NCI-H2029 treated with DMSO at 0.1 percent for 48 hours (cell line): ENCODE data around the gene GOLGA6B.
A peak's percentile ranks its signal among the peaks of the same experiment; 100 is the strongest.
"Not testable (repeated sequence)": the region's sequence is repeated elsewhere in the genome, so short reads cannot be mapped to it uniquely, and the experiment has no call there.

Experiments used
- DNase-seq: peaks from one replicate; lab custom pipeline; 2025; lab: John Stamatoyannopoulos, UW

The GOLGA6B gene, protein sequence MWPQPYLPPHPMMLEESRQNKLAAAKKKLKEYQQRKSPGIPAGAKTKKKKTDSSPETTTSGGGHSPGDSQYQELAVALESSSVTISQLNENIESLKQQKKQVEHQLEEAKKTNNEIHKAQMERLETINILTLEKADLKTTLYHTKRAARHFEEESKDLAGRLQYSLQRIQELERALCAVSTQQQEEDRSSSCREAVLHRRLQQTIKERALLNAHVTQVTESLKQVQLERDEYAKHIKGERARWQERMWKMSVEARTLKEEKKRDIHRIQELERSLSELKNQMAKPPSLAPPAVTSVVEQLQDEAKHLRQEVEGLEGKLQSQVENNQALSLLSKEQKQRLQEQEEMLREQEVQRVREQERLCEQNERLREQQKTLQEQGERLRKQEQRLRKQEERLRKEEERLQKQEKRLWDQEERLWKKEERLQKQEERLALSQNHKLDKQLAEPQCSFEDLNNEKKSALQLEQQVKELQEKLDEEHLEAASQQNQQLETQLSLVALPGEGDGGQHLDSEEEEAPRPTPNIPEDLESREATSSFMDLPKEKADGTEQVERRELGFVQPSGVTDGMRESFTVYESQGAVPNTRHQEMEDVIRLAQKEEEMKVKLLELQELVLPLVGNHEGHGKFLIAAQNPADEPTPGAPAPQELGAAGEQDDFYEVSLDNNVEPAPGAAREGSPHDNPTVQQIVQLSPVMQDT

GRCh38 chr15:72654397-72654796, at the start of gene GOLGA6B:
Gene GOLGA6B, plus strand, starts transcription at chr15:72654697. Its CDS starts 41 bp downstream, at chr15:72654738.
- not testable (repeated sequence) for DNase-seq

GRCh38 chr15:72604794-72605193, 49.7 kb upstream of the GOLGA6B start:
- no peak for DNase-seq

DNA sequence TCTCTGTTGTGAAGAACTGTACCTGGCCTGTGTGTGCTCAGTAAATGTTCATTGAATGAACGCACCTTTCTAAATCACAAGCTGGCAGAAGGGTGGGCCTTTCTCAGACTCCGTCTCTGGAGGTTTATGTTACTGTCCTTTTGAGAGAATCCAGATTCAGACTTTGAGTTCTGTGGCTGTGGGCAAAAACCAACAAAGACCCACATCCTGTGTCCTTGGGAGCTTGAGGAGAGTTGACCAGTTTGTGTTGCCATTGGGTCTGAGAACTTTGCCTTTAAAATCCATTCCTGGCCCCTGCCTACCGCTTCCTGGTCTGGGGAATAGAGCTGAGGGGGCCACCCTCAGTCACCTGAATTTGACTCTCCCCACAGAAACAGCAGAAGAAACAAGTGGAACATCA, 46.4 kb upstream of the GOLGA6B start:
- not testable (repeated sequence) for DNase-seq

- no peak for DNase-seq
These were observed 44.6 kb upstream of the GOLGA6B start for GRCh38 chr15:72609862-72610261.

- DNase-seq, result not testable (repeated sequence)
These were observed 42.2 kb upstream of the GOLGA6B start for GRCh38 chr15:72612324-72612723.

DNA sequence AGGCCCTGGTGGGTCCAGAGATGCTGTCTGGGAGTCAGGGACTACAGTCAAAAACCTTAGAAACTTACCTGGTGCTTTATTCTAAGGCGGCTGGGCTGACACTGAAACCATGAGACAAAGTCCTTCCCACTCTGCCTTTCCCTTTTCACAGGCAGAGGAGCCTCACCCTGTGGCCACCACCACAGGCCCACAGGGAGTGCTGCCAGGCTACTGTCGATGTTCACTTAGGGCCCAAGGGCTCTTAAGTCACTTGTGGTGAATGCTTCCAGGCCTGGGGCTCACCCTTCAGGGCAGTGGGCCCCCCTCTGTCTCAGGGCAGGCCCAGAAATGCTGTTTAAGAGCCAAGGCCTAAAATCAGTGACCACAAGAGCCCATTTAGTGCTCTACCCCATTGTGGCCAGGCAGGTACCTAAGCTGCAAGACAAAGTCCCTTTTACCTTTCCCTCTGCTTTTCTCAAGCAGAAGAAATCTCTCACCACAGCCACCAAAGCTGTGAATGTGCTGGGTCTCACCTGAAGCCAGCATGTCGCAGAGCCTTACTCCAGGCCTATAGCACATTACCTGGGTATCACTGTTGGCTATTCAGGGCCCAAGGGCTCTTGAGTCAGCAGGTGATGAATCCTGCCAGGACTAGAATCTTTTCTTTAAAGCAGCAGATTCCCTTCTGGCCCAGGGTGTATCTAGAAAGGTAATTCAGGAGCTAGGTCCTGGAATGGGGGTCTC, 39.5 kb upstream of the GOLGA6B start:
- peak; percentile 43 for DNase-seq

GRCh38 chr15:72615533-72616233, 38.8 kb upstream of the GOLGA6B start:
- peak; percentile 43 for DNase-seq

DNA sequence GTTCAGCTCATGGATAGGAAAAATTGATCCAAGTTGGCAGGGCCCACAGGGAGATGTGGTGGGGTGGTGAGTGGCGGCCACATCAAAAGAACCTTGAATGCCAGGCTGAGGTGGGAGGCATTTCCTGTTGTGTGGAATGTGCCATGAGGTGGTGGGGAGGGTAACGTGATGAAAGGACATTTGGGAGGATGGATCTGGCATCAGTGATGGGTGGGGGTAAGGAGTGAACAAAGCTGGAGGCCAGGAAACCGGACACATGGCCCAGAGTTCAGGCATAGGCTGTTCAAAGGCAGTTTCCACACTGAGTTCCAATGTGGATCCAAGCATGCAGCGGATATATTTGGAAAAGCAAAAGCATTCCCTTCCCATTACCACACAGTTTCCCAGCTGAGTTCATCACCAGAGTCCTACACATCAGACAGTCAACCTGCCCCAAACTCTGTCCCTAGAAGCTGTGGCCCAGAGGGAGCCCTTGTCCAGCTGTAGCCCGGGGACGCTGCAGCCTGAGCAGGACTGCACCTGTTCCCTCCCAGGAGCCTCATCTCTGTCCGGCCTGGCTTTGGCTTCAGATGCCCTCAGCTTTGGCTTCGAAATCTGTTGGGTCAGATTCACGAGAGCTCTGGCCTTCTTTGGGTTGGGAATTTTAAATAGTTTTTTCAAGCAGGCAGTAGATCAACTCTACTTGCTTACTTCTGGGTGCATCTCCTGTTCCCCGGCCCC, 37.8 kb upstream of the GOLGA6B start:
- no peak for DNase-seq

GRCh38 chr15:72623854-72624253, 30.6 kb upstream of the GOLGA6B start:
- not testable (repeated sequence) for DNase-seq

DNA sequence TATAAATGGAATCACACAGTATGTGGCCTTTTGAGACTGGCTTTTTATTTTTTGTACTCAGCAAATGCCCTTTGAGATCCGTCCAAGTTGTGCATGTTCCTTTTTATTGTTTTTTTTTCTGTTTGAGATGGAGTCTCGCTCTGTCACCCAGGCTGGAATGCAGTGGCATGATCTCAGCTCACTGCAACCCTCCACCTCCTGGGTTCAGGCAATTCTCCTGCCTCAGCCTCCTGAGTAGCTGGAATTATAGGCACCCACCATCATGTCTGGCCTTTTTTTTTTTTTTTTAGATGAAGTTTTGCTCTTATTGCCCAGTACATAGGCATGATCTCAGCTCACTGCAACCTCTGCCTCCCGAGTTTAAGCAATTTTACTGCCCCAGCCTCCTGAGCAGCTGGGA, 28.3 kb upstream of the GOLGA6B start:
- not testable (repeated sequence) for DNase-seq

DNA sequence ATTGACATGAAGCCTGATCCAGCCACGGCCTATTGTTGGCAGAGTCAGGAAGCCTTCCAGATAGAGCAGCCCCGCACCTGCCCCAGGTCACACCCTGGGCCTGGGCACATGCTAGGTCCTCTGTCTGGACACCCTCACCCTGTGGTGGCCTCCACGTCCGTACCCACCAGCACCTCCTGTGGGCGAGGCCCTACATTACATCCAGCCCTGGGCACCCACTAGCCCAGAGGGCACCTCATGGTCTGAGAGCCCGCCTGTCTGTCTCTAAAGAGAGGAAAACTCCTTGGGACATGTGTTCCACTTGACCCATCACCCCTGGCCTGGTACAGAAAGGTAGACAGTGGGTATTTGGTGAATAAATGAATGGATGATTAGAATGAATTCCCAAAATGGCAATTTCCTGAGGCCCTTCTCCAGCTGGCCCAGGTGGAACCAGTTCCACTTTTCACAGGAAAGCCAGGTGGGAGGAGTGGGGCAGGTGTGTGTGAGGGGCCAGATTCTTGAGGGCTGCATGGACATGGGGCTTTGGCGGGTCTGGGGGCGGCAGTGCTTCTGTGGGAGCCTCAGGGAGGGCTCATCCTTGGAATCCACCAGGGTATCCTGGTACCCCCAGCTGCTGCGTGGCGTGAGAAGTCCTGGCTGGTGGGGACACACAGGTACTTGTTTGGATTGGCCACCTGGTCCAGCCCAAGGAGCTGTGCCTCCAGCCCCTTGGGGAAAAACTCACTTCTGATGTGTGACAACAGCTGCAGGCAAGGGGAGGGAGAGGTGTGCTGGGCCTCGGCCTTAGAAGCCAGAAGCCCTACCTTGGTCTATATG, 26.0 kb upstream of the GOLGA6B start:
- not testable (repeated sequence) for DNase-seq

GRCh38 chr15:72629068-72629570, 25.4 kb upstream of the GOLGA6B start:
- not testable (repeated sequence) for DNase-seq

DNA sequence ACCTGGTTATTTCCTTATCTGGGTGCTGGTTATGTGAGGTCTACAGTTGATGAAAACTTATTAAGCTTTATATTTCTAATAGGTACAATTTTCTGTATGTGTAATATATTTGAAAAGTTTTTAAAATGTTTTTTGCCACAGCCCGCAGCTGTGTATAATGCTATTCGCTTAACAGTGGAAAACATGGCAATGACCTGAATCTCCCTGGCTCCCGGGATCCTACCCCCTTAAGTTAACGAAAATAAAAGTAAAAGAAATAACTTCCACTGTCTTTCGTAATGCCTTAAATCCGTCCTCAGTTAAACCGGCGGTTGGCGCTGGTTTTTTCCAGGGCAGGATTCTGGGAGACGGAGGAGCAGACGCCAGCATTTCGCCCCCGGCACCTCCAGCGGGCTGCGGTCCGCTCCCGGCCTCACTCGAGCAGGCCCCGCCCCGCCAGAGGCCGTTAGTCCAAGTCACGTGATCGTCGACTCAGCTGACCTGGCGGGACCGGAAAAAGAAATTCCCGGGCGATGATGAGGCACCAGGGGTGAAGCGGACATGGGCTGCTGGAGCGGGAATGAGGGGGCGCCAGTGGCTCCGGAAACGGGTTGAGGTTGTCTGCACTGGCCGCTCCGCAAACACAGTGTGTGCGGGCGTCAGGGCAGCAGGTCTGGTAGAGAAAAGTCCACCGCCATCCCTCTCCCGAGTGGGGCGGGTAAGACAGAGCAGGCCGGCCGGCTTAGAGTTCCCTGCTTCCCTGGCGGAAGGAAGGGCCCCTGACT, 17.8 kb upstream of the GOLGA6B start:
- DNase-seq, result not testable (repeated sequence)

- DNase-seq, result not testable (repeated sequence)
These were observed 14.6 kb upstream of the GOLGA6B start for GRCh38 chr15:72639759-72640483.

DNA sequence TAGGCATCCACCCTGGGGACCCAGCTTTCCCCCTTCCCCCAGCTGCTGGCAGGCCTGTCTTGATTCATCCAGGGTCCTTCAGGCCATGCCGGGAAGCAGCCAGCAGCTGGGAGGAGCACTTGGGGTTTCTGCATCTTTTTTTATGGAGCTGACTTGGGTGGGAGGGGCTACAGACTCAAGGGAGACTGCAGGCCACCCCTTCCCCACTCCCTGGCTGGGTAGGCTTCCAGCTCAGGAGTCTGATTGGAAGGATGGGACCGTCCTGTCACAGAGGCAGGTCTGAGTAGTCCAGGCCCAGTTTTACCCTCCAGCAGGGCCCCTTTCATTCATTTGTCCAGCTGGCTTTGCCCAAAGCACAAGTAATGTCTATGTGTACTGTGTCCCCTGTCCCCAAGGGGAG, 12.2 kb upstream of the GOLGA6B start:
- DNase-seq, result not testable (repeated sequence)

GRCh38 chr15:72648631-72649253, 5.8 kb upstream of the GOLGA6B start:
- not testable (repeated sequence) for DNase-seq

DNA sequence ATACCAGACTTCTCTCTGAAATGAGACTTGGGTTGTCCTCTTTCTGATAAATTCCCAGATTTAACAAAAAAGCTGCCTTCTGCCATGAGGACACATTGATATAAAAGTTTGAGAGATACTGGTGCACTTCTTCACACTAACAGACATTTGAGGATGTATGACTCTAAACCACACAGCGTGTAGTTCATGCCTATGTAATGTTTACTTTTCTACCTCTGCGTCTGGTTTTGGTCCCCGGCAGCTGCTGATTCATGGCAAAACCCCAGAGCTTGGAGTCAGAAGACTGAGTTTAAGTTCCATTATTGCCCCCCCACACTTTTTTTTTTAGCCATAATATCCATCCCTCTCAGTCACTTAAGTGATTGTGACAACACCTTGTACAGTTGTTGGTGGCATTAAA, 1.5 kb downstream of the GOLGA6B start:
- DNase-seq, result not testable (repeated sequence)

- not testable (repeated sequence) for DNase-seq
These were observed 6.6 kb downstream of the GOLGA6B start for GRCh38 chr15:72661081-72661480.
